Measurements from ENCODE around the gene HNRNPA0.

GRCh38 chr5:137710086-137710485, 44.1 kb downstream of the HNRNPA0 start:
- TF ChIP-seq CTCF (IDR thresholded peaks at IDR 0.05; ENCODE audit: low read depth, low read length) (no peak), EZH2phosphoT487 (IDR thresholded peaks at IDR 0.05; ENCODE audit: low read depth) (no peak)

All from OCI-LY3 (cell line).